GM12865 (cell line): ENCODE data around the gene ANKRD33.
"Not testable (repeated sequence)": the region's sequence is repeated elsewhere in the genome, so short reads cannot be mapped to it uniquely, and the experiment has no call there.

Experiments
- DNase-seq: peaks from one replicate; pipeline ENCODE4 v3.0.0; 2010; ENCODE audit warnings: low read depth
- H3K4me3 ChIP-seq: 2 replicates; pipeline ENCODE4 v1.5.1; 2011; ENCODE audit warnings: mild to moderate bottlenecking, low read depth, low read length, control low read depth
- CTCF ChIP-seq: IDR thresholded peaks from 2 replicates; pipeline ENCODE4 v1.5.1; 2011; ENCODE audit warnings: low read length, control low read depth, low read depth, inconsistent platforms; ENCODE audit not compliant: insufficient read depth; ENCODE audit errors: missing control alignments

Gene ANKRD33

GRCh38 chr12:51879102-51879501, 8.8 kb upstream of the ANKRD33 start:
- H3K4me3 ChIP-seq = no peak overlapping the region
- TF ChIP-seq CTCF = no peak
- DNase-seq = no peak

- TF ChIP-seq CTCF = no peak
- H3K4me3 ChIP-seq = no peak overlapping the region
- DNase-seq = no peak
Observed at GRCh38 chr12:51883295-51883694, 4.6 kb upstream of the ANKRD33 start.

- DNase-seq = no peak
- TF ChIP-seq CTCF = no peak
- H3K4me3 ChIP-seq = no peak overlapping the region
Observed at GRCh38 chr12:51883998-51884675, 3.8 kb upstream of the ANKRD33 start.

GRCh38 chr12:51884676-51885229, 3.1 kb upstream of the ANKRD33 start:
- no peak for TF ChIP-seq CTCF
- H3K4me3 ChIP-seq = no peak overlapping the region
- DNase-seq = no peak

- not testable (repeated sequence) for DNase-seq, H3K4me3 ChIP-seq
Observed at GRCh38 chr12:51885294-51886020, 2.4 kb upstream of the ANKRD33 start.

- DNase-seq = peak; percentile 20
- H3K4me3 ChIP-seq = no peak overlapping the region
- TF ChIP-seq CTCF = no peak
Observed at GRCh38 chr12:51886021-51886710, 1.7 kb upstream of the ANKRD33 start.
